H54 (cell line): ENCODE measurements around the gene PRR20G.

ENCODE experiments used
- DNase-seq: peaks from one replicate; pipeline ENCODE4 v3.0.0; 2011; ENCODE audit warnings: low spot score, mixed read lengths; ENCODE audit not compliant: insufficient read length
- FAIRE-seq: peaks from 3 replicates; lab custom pipeline; 2011; peaks lifted over from hg19 to GRCh38; lab: Jason Lieb, UNC
- POLR2A ChIP-seq: IDR thresholded peaks from 2 replicates; pipeline ENCODE4 v1.6.1; 2011; ENCODE audit warnings: low read depth, mild to moderate bottlenecking, low read length

Gene PRR20G

GRCh38 chr3:127263586-127264231 is 24.1 kb downstream of the PRR20G start:
- no peak for FAIRE-seq
- TF ChIP-seq POLR2A = no peak
- DNase-seq = no peak

GRCh38 chr3:127263037-127263436 is 24.8 kb downstream of the PRR20G start:
- no peak for FAIRE-seq

GRCh38 chr3:127262533-127262932 is 25.3 kb downstream of the PRR20G start:
- FAIRE-seq (no peak), DNase-seq (no peak)
- TF ChIP-seq POLR2A = no peak

More at GRCh38 chr3:127263037-127263436, 24.8 kb downstream of the PRR20G start:
- no peak for DNase-seq
- TF ChIP-seq POLR2A = no peak

- no peak for TF ChIP-seq POLR2A
- DNase-seq = no peak
- FAIRE-seq = no peak
These were observed 25.9 kb downstream of the PRR20G start for GRCh38 chr3:127261925-127262324.

GRCh38 chr3:127260826-127261555 is 26.9 kb downstream of the PRR20G start:
- DNase-seq = no peak
- no peak for FAIRE-seq
- TF ChIP-seq POLR2A = no peak

GRCh38 chr3:127260416-127260815 is 27.4 kb downstream of the PRR20G start:
- DNase-seq = no peak
- TF ChIP-seq POLR2A = no peak
- no peak for FAIRE-seq

- FAIRE-seq (no peak), DNase-seq (no peak)
- TF ChIP-seq POLR2A = no peak
These were observed 28.0 kb downstream of the PRR20G start for GRCh38 chr3:127259882-127260281.

GRCh38 chr3:127258733-127259132 is 29.1 kb downstream of the PRR20G start:
- TF ChIP-seq POLR2A = no peak
- no peak for DNase-seq
- no peak for FAIRE-seq

- TF ChIP-seq POLR2A = no peak
- no peak for DNase-seq
- no peak for FAIRE-seq
These were observed 30.5 kb downstream of the PRR20G start for GRCh38 chr3:127257351-127257750.

- no peak for FAIRE-seq
- no peak for TF ChIP-seq POLR2A
- no peak for DNase-seq
These were observed 31.0 kb downstream of the PRR20G start for GRCh38 chr3:127256733-127257271.

GRCh38 chr3:127256138-127256537 is 31.7 kb downstream of the PRR20G start:
- FAIRE-seq (no peak), DNase-seq (no peak)
- TF ChIP-seq POLR2A = no peak

- TF ChIP-seq POLR2A = no peak
- FAIRE-seq (no peak), DNase-seq (no peak)
These were observed 32.3 kb downstream of the PRR20G start for GRCh38 chr3:127255516-127255915.

- FAIRE-seq (no peak), DNase-seq (no peak)
- TF ChIP-seq POLR2A = no peak
These were observed 33.1 kb downstream of the PRR20G start for GRCh38 chr3:127254730-127255129.

GRCh38 chr3:127254033-127254644 is 33.7 kb downstream of the PRR20G start:
- no peak for DNase-seq
- TF ChIP-seq POLR2A = no peak
- no peak for FAIRE-seq
